RPMI8226 (cell line): ENCODE measurements around the gene CEP72.
"Not testable (repeated sequence)": the region's sequence is repeated elsewhere in the genome, so short reads cannot be mapped to it uniquely, and the experiment has no call there.

Source experiments
- DNase-seq: peaks from one replicate; pipeline ENCODE4 v3.0.0-alpha.2; 2015

CEP72 gene

DNA sequence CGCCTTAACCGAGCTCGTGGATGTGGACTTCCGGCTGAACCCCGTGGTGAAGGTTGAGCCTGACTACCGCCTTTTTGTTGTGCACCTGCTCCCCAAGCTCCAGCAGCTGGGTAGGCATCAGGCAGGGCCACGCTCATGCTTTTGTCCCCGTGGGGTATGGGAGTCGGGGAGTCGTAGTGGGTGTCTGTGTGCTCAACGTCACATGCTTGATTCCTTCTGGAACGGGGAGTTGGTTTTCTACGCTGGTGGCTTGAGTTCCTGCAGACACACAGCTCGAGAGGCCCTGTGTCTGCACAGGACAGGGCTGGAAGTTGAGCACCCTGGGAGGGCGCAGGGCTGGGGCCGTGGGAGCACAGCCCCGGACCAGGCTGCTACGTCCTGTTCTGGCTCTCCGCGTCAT lies 8.0 kb downstream of the CEP72 start:
- no peak for DNase-seq

GRCh38 chr5:620586-621180 lies 8.5 kb downstream of the CEP72 start:
- no peak for DNase-seq

DNA sequence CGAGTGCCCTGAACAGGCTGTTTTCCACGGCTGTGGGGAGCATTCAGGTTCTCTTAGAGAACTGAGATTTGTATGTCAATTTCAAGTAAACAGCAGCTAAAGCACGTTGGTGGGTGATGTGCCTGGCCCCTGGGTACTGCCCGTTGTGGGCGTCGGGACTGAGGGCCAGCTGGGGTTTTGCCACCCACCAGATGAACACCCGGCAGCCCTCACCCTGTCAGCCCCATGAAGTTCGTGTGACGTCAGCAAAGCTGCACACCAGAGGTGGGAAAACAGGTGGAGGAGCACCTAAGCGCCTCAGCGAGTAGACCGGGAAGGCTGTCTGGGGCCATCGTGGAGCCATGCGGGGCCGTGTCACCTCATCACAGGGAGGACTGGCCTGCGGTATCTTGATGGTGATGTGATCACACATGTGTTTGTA lies 9.2 kb downstream of the CEP72 start:
- no peak for DNase-seq

GRCh38 chr5:622359-622758 lies 10.2 kb downstream of the CEP72 start:
- DNase-seq: no peak

- no peak for DNase-seq
Observed at GRCh38 chr5:622946-623522, 10.9 kb downstream of the CEP72 start.

DNA sequence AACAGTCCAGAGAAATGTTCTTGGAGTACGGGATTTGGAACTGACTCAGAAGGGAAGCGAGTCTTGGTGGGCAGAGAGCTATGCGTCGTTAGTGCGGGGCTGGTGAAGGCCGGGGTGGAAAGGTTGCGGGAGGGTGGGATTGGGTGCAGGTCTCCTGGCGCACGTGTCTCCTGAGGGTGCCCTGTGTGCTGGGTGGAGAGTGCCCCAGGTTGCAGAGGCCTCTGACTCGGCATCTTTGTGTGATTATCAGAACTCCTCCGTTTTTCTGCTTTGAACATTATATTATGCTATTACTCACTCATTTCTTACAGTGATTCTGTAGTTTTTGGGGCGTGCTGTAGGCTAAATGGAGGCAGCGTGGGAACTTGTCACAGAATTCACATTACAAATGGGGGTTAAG lies 11.4 kb downstream of the CEP72 start:
- DNase-seq: no peak

DNA sequence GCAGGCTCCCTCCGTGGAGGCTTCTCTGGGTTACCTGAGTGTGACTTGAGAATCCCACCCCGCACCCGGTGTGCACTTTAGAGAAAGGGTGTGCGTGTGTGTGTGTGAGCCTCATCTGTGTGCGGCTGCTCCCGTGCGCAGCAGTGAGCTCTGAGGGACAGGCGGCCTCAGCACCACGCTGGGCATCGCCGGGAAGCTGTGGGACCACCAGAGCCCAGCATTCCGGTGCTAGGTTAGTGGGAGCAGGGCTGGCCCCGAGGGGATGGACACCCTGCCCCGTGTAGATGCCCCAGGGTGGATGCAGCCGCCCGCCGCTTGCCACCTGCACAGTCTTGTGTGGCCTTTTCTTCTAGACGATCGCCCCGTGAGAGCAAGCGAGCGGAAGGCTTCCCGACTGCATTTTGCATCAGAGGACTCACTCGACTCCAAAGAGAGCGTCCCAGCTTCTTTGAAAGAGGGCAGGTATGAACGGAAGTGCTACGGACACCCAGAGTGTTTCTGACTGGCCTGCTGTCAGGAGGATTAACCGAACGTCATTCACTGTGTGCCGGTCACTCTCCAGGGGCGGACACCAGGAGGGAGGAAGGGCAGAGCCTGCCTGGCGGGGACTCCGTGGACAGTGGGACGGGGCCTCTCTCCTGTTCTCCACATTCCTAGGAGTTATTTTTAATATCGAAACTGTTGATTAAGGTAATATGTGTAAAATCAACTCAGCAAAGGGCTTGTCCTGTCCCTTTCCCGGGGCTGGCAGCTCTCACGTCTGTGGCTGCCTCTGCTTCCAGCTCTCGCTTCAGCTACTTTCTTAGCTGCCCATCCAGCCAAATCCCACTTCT lies 12.2 kb downstream of the CEP72 start:
- DNase-seq: no peak

DNA sequence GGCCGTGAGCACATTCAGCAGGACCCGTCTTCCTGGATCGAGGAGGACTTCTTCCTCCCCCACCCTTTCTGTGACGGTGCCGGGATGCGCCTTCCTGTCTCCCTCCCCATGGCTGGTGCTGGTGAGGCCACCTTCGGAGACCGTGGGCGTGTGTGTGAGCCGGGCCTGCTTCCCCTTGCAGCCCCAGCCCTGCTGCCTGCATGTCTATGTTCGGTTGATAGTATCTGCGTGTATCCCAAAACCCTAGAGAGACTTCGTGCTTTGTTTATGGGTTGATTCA lies 12.8 kb downstream of the CEP72 start:
- DNase-seq: no peak

DNA sequence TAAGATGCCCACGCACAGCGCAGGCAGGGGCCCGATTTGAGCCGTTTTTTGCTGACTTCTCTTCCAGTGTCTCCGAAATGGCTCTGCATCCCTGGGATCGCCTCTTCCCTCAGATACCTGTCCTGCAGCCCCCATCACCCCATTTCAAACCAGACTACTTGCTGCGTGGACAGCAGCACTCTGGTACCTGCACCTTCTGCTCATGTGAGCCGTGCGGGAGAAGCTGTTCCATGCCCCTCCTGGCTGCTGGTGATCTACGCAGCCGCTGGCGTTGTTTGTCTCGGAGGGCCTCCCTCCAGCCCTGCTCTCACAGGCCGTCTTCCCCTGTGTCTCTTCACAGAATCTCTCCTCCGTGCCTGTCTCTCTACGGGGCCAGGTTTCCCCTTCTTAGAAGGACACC lies 13.4 kb downstream of the CEP72 start:
- DNase-seq: no peak

- no peak for DNase-seq
Observed at GRCh38 chr5:626850-627249, 14.7 kb downstream of the CEP72 start.

DNA sequence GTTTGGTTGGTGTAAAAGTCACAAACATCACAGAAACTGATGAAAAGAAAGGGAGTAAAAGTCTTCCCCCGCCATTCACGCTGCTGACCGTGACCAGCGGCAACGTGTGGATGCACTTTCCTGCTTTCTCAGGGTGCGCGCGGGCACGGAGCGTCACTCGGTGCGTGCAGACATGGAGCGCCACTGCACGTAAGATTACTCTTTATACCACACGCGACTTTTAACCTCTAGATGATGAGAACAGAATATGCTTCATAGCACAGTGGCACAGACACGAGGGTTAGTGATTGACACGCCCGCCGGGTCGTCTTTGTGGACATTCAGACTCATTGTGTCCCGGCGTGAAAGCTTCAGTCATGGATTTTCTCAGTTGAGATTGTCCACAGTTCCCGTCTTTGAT lies 15.7 kb downstream of the CEP72 start:
- DNase-seq: no peak

DNA sequence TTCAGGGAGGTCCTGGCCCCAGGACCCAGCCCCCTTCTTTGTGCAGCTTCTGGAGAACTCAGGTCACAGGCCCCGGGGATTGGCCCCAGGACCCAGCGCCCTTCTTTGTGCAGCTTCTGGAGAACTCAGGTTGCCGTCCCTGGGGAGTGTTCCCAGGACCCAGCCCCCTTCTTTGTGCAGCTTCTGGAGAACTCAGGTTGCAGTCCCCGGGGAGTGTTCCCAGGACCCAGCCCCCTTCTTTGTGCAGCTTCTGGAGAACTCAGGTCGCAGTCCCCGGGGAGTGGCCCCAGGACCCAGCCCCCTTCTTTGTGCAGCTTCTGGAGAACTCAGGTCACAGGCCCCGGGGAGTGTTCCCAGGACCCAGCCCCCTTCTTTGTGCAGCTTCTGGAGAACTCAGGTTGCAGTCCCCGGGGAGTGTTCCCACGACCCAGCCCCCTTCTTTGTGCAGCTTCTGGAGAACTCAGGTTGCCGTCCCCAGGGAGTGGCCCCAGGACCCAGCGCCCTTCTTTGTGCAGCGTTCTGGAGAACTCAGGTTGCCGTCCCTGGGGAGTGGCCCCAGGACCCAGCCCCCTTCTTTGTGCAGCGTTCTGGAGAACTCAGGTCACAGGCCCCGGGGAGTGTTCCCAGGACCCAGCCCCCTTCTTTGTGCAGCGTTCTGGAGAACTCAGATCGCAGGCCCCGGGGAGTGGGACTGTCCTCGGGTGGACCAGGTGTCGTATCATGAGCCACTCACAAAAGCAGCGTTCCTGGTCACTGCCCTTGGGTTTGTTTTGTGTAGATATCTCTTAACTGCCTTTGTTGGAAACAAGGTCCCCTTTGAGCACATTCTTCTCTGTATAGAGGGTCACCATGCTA lies 16.4 kb downstream of the CEP72 start:
- not testable (repeated sequence) for DNase-seq

GRCh38 chr5:633501-633955 lies 21.4 kb downstream of the CEP72 start:
- DNase-seq: peak; percentile 24

- DNase-seq: no peak
Observed at GRCh38 chr5:634191-634590, 22.1 kb downstream of the CEP72 start.

DNA sequence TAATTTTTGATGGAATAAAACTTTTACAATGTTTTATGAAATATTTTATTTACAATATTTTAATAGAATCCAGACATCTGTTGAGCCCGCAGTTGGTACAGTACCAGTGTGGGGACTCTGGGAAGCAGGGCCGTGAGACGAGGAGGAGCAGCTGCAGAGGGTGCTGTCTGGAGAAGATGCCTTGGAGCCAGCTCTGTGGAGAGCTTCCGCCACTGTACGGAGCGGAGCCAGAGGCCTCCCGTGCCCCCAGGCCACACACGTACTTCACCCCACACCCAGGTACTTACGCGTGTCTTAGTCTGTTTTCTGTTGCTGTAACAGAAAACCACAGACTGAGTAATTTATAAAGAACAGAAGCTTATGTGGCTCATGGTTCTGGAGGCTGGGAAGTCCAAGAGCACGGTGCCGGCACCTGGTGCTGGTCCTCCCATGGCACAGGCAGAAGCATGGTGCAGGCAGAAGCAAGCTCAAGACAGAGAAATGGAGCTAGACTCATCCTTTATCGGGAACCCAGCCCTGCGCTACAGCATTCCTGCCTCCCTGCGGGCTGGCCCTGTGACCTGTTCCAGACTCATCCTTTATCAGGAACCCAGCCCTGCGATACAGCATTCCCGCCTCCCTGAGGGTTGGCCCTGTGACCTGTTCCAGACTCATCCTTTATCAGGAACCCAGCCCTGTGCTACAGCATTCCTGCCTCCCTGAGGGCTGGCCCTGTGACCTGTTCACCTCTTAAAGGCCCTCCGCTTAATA lies 23.3 kb downstream of the CEP72 start:
- DNase-seq: no peak

DNA sequence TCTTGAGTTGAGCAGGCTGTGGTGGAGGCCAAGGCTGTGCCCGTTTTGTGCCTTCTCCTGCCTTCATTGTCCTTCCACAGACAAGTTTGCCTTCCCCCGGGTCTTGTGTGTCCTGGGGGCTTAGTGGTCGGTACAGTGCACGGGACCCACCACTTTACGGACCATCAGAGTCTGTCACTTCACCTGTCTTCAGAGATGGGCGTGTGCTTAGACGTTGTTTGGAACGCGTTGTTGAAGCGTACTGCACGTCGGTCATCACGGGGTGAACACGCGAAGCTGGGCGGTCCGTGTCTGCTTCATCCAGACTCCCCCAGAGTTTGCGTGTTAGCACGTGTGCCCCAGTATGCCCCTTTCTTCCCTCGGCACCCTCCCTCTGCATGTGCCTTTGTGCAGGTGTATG lies 24.8 kb downstream of the CEP72 start:
- DNase-seq: no peak

DNA sequence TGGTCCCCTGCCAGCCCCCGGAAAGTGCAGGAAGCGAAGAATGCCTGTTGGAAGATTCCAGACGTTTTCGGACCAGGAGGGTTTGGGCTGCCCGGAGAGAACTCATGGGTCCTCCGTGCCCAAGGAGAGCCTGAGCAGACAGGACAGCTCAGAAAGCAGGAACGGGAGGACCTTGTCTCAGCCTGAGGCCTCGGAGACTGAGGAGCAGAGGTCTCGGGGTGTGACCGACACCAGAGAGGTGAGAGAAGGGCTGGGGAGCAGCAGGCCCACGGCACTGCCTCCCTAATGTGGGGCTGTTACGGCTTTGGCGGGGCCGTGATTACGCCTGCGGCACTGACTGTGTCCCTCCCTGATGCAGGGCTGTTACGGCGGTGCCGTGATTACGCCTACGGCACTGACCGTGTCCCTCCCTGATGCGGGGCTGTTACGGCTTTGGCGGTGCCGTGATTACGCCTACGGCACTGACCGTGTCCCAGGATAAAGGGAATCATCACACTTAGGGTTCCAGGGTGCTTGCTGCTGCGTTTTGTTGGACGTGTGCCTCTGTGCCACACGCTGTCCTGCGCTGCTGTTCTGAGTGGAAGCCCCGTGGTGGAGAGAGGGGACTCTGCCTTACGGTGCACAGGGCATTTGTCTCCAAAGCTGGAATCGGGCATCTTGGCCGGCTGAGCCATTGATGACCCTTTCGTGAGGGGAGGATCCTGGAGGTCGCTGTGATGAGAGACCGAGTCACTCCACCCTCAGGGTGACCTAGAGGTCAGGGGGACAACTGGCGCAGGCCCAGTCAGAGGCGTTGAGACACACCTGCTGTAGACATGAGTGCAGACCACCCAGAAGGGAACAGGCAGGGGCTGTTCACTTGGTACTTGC lies 25.7 kb downstream of the CEP72 start:
- DNase-seq: no peak

- DNase-seq: no peak
Observed at GRCh38 chr5:638501-639252, 26.5 kb downstream of the CEP72 start.

DNA sequence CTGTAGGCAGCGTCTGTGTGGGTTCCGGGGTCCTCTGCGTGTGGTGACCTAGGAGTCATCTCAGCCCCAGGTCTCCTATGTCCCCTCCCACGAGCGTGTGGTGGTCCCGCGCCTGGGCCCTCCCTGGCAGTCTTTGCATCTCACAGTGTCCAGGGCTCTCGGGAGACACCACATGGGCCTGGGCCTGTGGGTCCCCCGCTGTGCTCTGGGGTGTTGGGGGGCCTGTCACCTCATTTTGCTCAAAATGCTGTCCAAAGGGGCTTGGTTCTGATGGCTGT lies 27.1 kb downstream of the CEP72 start:
- no peak for DNase-seq

DNA sequence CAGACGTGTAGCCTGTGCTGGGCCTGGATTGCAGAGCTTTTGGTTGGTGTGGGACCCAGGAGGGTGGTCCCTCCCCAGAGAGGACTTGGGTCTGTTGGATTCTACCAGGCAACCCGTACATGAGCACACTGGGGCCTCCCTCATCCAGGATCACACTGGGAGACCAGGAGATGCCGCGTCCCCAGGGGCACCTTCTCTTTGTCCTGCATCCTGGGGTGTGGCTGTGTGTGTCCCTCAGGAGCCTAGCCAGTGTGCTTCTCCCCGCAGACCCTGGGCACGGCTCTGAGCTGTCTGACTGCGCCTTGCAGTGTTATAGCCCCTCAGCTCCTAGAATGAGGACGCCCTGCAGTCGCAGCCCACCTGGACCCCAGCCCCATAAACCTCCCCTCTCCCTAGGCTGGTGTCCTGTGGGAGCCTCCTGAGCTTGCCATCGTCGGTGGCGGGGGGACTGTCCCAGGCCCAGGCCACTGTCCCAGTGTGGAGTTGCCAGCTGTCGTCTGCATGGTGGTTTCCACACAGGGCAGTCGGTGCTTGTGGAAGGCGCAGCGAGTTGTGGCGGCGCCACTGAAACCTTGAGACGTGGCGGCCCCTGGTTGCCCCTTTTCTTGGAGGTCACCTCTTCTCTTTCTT lies 27.6 kb downstream of the CEP72 start:
- DNase-seq: no peak
